ENCODE measurements around the gene CPN1.

DNA sequence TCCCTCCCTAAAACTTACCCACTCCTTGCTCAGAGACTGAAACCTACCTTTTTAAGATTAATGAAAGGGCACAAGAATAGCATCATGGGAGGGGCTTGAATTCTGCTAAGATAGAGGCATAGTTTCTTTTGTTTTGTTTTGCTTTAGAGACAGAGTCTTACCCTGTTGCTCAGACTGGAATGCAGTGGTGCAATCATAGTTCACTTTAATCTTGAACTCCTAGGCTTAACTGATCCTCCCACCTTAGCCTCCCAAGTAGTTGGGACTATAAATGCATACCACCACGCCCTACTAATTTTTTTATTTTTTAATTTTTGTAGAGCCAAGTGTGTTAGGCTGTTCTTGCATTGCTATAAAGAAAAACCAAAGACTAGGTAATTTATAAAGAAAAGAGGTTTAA, 54.3 kb downstream of the CPN1 start:
- TF ChIP-seq EZH2 (IDR thresholded peaks at IDR 0.05) = no peak
- TF ChIP-seq POLR2AphosphoS5 (IDR thresholded peaks at IDR 0.05; ENCODE audit: borderline replicate concordance, low read depth, low read length) = no peak
- TF ChIP-seq FOXP2 (optimal IDR thresholded peaks at IDR 0.05; ENCODE audit: control extremely low read depth, extremely low read length, insufficient read depth) = no peak

Measured in SK-N-MC (cell line).